ENCODE data around the gene SP140L. TPM values are rescaled to one million over a fixed set of nuclear protein-coding genes. Genes with fewer than 3 reads are reported as not detected.
"Not testable (repeated sequence)": the region's sequence is repeated elsewhere in the genome, so short reads cannot be mapped to it uniquely, and the experiment has no call there.

The SP140L gene
- total RNA-seq, 3 donors from 2014 or later (not counting 1 experiment from before 2014, with no cell fraction given): 58.4 to 92.6 (median 73.4) TPM

GRCh38 chr2:230408244-230408842 lies 81.3 kb downstream of the SP140L start:
- Mint-ChIP-seq H3K4me1 (peaks cover 26% of the 10 kb centered on the region in 2 donors), H3K27ac (peak overlapping the region; percentile 20 to 70), H3K27me3 (ENCODE audit: low read depth in 2 of 2) (no peaks in the 10 kb centered on the region), H3K9me3 (no peaks in the 10 kb centered on the region), H3K36me3 (peaks cover 10% of the 10 kb centered on the region), H3K4me3 (no peak overlapping the region)
- Histone ChIP-seq H3K9me3 (ENCODE audit: control insufficient read depth, insufficient read depth, low read length) (no peaks in the 10 kb centered on the region), H3K4me1 (ENCODE audit: control insufficient read depth, insufficient read depth, low read length) (peaks cover 22% of the 10 kb centered on the region), H3K27ac (ENCODE audit: low read length) (no peak overlapping the region), H3K27me3 (ENCODE audit: control insufficient read depth, insufficient read depth, low read length) (no peaks in the 10 kb centered on the region), H3K4me3 (ENCODE audit: low read length) (no peak overlapping the region), H3K36me3 (ENCODE audit: control insufficient read depth, insufficient read depth, low read length) (peaks cover 17% of the 10 kb centered on the region)
- ATAC-seq: no peak
- TF ChIP-seq, protein P1, sequence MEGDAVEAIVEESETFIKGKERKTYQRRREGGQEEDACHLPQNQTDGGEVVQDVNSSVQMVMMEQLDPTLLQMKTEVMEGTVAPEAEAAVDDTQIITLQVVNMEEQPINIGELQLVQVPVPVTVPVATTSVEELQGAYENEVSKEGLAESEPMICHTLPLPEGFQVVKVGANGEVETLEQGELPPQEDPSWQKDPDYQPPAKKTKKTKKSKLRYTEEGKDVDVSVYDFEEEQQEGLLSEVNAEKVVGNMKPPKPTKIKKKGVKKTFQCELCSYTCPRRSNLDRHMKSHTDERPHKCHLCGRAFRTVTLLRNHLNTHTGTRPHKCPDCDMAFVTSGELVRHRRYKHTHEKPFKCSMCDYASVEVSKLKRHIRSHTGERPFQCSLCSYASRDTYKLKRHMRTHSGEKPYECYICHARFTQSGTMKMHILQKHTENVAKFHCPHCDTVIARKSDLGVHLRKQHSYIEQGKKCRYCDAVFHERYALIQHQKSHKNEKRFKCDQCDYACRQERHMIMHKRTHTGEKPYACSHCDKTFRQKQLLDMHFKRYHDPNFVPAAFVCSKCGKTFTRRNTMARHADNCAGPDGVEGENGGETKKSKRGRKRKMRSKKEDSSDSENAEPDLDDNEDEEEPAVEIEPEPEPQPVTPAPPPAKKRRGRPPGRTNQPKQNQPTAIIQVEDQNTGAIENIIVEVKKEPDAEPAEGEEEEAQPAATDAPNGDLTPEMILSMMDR (IDR thresholded peaks at IDR 0.05): no peak
- intact Hi-C loops (cut with micrococcal nuclease): no loop called here
- 85% methylated on average over 3 of the region's 3 CpGs for WGBS (ENCODE audit: insufficient coverage)
- no peak for DNase-seq

- peak overlapping the region in 1 of 2 donors; percentile 11 for H3K27ac Mint-ChIP-seq
- H3K27me3 ChIP-seq (ENCODE audit: control insufficient read depth, insufficient read depth, low read length); ATAC-seq; H3K36me3 ChIP-seq (ENCODE audit: control insufficient read depth, insufficient read depth, low read length); H3K9me3 ChIP-seq (ENCODE audit: control insufficient read depth, insufficient read depth, low read length); H3K4me3 Mint-ChIP-seq; intact Hi-C loops (cut with micrococcal nuclease); H3K9me3 Mint-ChIP-seq; H3K27ac ChIP-seq (ENCODE audit: low read length); H3K27me3 Mint-ChIP-seq (ENCODE audit: low read depth in 2 of 2); H3K4me3 ChIP-seq (ENCODE audit: low read length): not testable (repeated sequence)
- H3K4me1 ChIP-seq (ENCODE audit: control insufficient read depth, insufficient read depth, low read length): peaks cover 23% of the 10 kb centered on the region
- peak in 1 of 2 donors; percentile 22 for DNase-seq
- 20% methylated on average over 2 of the region's 2 CpGs for WGBS (ENCODE audit: insufficient coverage)
- peaks cover 10% of the 10 kb centered on the region for H3K36me3 Mint-ChIP-seq
- H3K4me1 Mint-ChIP-seq: peaks cover 31 to 33% of the 10 kb centered on the region in 2 donors
These were observed 82.3 kb downstream of the SP140L start for GRCh38 chr2:230409316-230409715.

DNA sequence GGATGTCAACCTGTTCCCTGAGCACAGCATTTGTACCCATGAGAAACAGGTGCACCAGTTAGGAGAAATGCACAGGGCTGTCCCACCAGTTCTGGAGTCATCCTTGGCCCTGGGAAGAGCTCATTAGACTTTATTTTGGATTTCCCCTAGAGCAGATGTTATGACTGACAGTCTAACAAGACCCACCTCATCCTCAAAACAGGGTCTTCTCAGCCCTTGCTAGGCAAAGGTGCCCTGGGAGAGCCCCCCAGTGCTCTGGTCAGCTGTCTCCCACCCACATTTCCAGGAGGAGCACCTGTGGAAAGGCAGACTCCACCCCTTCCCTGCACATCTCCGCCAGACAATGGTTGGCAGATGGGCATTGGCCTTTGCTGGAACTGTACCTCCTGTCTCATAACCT lies 83.3 kb downstream of the SP140L start:
- TF ChIP-seq, protein P1 (IDR thresholded peaks at IDR 0.05): no peak
- Histone ChIP-seq H3K36me3 (ENCODE audit: control insufficient read depth, insufficient read depth, low read length) (peaks cover 5% of the 10 kb centered on the region), H3K27me3 (ENCODE audit: control insufficient read depth, insufficient read depth, low read length) (no peaks in the 10 kb centered on the region), H3K27ac (ENCODE audit: low read length) (no peak overlapping the region), H3K4me3 (ENCODE audit: low read length) (no peak overlapping the region), H3K9me3 (ENCODE audit: control insufficient read depth, insufficient read depth, low read length) (no peaks in the 10 kb centered on the region), H3K4me1 (ENCODE audit: control insufficient read depth, insufficient read depth, low read length) (peaks cover 33% of the 10 kb centered on the region)
- intact Hi-C loops (cut with micrococcal nuclease): loop anchor here (10.0 kb wide), 2 partner anchors 205 to 385 kb away; no protein-coding TSS in a partner anchor
- Mint-ChIP-seq H3K4me3 (peak overlapping the region; percentile 100), H3K36me3 (peaks cover 2% of the 10 kb centered on the region), H3K9me3 (no peaks in the 10 kb centered on the region), H3K27me3 (ENCODE audit: low read depth in 2 of 2) (no peaks in the 10 kb centered on the region), H3K27ac (peak overlapping the region; percentile 98 to 99), H3K4me1 (peaks cover 40 to 42% of the 10 kb centered on the region in 2 donors)
- no peak for DNase-seq
- no peak for ATAC-seq
- 100% methylated on average over 1 of the region's 1 CpG for WGBS (ENCODE audit: insufficient coverage)

GRCh38 chr2:230410861-230411569 lies 84.0 kb downstream of the SP140L start:
- DNase-seq: peak in 1 of 2 donors; percentile 53
- WGBS (ENCODE audit: insufficient coverage): 32% methylated on average over 16 of the region's 16 CpGs
- Mint-ChIP-seq H3K4me1 (peaks cover 47 to 50% of the 10 kb centered on the region in 2 donors), H3K36me3 (no peaks in the 10 kb centered on the region), H3K27ac (peak overlapping the region; percentile 98 to 99), H3K27me3 (ENCODE audit: low read depth in 2 of 2) (no peaks in the 10 kb centered on the region), H3K4me3 (peak overlapping the region; percentile 100), H3K9me3 (no peaks in the 10 kb centered on the region)
- no peaks in the 10 kb centered on the region for H3K27me3 ChIP-seq (ENCODE audit: control insufficient read depth, insufficient read depth, low read length)
- intact Hi-C loops (cut with micrococcal nuclease): loop anchor here (10.0 kb wide), 2 partner anchors 204 to 384 kb away; no protein-coding TSS in a partner anchor
- ATAC-seq: peak in 2 of 3 donors; percentile 4 to 7
- H3K27ac ChIP-seq (ENCODE audit: low read length): peak overlapping the region; percentile 90
- TF ChIP-seq, protein P1 (IDR thresholded peaks at IDR 0.05): no peak
- peaks cover 40% of the 10 kb centered on the region for H3K4me1 ChIP-seq (ENCODE audit: control insufficient read depth, insufficient read depth, low read length)
- H3K36me3 ChIP-seq (ENCODE audit: control insufficient read depth, insufficient read depth, low read length): no peaks in the 10 kb centered on the region
- H3K4me3 ChIP-seq (ENCODE audit: low read length): peak overlapping the region; percentile 73
- H3K9me3 ChIP-seq (ENCODE audit: control insufficient read depth, insufficient read depth, low read length): no peaks in the 10 kb centered on the region
